Hematopoietic multipotent progenitor cell treated with erythropoietin and hydrocortisone succinate and interleukin-3 and kit ligand, for 4 days (in vitro differentiated cells): ENCODE results near the gene RBM24.
"Not testable (repeated sequence)": the region's sequence is repeated elsewhere in the genome, so short reads cannot be mapped to it uniquely, and the experiment has no call there.

Experiments used
- DNase-seq: peaks from one replicate; pipeline ENCODE4 v3.0.0-alpha.2; 2015

The RBM24 gene

DNA sequence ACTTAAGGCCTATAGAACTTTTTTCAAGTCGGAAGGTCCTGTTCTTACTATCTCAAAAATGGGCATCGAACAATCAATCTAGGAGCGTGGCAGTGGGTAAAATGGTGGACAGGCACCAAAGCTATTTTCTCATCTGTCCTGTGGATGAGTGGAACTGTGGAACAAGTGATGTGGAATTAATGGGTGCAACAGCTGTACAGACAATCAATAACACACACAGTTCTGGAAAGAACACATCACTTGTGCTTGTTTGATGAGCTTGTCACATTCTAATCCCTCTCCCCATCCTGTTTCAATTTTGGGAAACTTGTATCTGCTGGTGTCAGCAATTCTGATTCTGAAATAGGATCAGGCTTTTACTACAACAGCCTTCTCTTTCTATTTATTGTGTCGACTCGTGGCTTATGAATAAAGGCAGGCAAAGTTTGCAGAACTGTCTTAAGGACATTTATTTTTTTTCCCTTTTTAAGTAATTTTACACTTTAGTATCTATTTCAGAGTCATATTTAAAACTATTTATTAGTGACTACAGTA lies 11.5 kb downstream of the RBM24 start:
- DNase-seq, result no peak

DNA sequence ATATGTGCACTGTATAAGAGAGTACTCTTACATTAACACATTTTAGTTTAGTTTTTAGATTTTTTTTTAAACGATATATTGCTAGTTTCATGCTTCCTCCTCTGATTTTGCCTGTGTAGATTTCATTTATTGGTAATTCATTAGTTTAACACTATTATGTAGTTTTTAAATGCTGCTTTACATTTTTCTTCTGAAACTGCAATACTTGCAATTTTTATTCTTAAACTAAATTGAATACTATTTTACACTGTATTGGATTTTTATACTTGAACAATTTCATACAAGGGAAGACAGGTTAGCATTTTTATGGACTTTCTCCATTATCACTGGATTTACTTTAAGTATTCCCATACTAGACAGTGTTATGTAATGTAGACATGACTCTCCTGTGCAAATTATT lies 12.2 kb downstream of the RBM24 start:
- no peak for DNase-seq

DNA sequence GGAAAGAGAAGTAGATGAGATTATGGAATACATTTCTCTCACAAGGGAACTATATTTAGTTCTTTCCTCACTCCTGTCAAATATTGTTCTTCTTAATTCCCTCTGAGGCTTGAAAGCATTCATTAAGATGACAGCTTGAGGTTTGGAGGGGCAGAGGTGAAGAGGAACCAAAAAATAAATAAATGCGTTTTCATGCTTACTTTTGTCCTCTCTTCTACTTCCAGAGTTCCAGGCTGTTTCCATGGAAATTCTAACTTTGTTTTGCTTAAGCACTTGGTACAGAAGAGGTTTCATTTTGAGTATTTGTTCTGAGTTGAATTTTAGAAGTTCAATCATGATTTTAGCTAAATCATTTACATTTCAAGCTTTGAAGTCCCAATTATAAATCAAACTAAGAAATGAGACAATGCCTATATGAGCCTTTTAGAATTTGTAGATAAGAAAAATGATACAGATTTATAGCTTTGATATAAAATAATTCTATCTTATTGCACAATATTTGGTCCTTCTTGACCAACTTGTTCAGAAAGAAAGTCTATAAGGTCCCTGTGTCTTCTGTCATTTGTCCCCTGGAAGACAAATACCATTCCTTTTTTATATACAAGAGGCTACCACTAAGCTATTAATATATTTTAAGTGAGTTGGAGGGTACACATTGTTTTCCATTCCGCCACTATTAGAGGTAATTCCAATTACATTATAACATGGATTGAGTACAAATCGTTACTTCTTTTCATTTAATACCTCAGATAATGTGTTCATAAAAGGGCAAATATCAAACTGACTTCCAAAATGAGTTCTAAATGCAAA lies 16.3 kb downstream of the RBM24 start:
- DNase-seq, result no peak

DNA sequence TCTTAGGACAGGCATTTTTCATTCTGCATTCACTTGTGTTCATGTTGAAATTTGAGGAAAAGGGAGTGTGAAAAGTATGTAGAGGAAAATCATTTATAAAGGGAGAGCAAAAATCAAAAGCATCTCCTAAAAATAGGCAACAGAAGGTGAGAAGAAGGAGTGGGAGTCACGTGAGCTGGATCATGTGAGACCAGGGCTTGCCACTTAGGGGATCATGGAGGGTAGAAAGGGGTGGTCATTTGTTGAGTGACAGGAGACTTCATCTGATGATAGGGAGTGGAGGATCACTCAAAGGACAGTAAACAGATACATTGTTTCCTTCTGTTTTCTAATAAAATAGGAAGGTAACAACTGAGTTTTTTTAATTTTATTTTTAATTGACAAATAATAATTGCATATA lies 17.1 kb downstream of the RBM24 start:
- no peak for DNase-seq

DNA sequence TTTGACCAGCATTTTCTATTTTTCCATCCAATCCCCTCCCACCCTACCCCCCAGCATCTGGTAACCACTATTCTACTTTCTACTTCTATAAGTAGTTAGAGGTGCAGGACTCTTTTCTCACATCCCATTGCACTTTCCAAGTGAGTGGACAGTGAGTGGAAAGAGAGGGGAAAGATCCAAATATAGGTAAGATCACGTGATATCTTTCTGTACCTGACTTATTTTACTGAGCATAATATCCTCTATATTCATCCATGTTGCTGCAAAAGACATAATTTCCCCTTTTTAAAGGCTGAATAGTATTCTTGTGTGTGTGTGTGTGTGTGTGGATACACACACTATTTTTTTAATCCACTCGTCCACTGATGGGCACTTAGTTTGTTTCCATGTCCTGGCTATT lies 18.1 kb downstream of the RBM24 start:
- DNase-seq, result no peak

DNA sequence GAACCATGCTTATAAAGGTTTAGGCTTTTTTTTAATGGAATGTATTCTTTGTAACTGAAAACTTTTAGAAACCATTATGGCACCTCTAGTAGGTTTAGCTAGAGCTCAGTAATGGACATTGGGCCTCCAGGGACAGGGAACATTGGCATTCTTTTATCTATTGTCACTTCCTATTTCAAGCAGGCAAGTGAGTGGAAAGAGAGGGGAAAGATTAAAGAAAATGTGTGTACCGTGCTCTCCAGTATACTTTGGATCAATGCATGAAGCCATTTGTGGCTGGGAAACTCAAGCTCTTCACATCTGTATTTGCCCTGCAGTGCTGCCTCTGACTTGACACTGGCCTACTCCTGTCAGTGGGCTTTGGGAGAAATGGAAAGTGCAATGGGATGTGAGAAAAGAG lies 18.6 kb downstream of the RBM24 start:
- no peak for DNase-seq

DNA sequence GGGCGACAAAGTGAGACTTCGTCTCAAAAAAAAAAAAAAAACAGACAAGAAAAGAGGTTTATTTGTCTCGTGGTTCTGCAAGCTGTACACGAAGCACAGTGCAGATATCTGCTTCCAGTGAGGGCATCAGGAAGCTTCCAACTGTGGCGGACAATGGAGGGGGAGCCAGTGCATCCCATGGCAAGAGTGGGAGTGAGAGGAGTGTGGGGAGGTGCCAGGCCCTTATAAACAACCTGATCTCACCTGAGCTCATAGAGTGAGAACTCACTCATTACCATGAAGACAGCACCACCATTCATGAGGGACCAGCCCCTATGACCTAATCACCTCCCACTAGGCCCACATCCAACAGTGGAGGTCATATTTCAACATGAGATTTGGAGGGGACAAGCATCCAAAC lies 19.5 kb downstream of the RBM24 start:
- DNase-seq, result no peak

DNA sequence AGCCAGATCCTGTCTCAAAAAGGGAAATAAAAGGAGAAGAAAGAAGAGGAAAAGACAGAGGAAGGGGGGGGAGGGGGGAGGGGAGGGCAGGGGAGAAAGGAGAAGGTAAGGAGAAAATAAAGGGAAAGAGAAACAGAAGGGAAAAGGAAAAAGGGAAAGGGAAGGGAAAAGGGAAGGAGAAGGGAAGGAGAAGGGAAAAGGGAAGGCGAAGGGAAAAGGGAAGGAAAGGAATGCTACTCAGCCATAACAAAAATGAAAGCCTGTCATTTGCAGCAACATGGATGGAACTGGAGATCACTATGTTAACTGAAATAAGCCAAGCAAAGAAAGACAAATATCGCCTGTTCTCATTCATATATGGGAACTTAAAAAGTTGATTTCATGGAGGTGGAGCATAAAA lies 22.3 kb downstream of the RBM24 start:
- no peak for DNase-seq

DNA sequence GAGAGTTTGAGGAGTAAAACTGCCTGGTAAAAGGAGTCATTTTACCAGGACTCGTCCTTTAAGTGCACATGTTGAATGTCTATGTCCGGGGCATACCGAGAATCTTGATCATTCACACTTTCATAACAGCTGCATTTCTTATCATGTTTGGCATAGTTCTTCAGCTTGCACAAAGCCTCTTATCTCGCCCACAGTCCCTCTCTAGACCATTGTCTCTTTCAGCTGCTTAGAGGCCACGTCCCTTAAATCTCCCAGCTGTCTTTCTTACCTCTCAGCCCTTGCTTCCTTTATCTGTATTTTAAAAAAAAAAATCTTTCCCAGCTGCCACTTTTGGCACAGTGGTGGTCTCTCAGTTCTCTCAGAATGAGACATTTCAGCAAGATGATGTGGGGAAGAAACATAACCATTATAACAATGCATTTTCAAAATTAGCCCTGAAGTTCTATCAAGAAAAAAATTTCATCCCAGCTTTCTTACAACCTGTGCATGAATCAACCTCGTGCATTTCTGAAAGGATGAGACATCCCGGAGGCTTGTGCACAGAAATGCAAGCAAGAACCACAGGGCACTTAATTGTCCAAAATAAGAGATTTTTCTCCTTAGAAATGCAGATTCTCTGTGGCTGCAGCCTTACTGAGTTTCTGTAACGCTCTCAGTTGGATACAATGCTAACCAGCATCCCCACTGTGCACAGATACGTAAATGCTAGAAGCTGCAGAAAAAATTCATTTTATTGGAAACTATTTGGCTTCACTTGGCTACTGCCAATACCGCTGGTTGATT lies 24.2 kb downstream of the RBM24 start:
- peak; percentile 78 for DNase-seq

DNA sequence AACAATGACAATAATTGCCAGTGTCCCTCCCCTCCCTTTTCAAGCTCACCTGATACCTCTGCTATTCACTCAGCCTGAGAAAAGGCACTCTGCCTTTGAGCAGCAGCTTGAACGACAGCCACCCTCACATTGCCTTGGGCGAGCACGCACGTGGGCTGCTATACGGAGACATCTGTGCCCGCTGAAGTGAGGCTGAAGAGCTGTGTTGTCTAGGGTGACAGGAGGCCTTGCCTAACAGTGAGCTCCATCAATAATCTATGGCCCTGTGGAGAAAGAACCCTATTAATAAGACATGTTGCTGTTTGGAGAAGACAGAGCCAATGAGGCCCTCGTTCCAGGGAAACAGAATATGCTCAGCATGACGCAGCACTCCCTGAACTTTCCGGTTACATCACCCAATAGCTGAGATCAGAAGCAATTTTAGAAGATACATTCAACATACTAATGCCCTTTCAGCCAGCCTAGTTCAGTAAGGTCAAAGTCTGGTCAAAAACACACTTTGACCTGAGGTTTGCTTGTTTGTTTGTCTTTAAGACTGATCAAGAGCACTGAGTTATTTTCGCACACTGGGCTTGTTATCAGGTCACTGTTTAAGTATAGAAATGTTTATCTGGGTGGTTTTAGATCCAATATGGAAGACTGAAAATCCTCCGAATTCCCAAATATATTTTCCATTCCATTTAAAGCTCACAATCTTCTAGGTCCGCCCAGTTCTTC lies 30.6 kb downstream of the RBM24 start:
- no peak for DNase-seq

DNA sequence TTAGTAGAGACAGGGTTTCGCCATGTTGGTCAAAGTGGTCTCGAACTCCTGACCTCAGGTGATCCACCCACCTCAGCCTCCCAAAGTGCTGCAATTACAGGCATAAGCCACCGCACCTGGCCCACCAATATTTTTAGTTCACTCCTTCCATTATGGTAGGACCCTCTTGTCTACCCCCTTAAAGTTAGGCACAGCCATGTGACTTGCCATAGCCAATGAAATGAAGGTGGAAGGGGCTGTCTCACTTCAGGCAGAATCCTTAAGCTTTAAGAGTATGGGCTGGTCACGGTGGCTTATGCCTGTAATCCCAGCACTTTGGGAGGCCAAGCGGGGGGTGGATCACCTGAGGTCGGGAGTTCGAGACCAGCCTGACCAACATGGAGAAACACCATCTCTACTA lies 32.1 kb downstream of the RBM24 start:
- DNase-seq, result not testable (repeated sequence)

DNA sequence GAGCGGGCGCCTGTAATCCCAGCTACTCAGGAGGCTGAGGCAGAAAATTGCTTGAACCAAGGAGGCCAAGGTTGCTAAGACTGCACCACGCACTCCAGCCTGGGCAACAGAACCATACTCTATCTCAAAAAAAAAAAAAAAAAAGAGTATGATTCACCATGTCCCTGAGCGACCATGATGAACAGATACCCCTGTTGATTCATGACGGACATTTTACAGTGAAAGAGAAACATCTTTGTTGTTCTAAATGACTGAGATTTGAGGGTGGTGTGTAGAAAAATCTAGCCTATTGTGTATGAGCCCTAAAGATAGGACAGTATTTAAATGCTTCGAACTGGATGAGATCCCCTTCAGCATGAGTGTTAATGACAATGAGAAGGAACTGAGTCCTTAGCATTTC lies 32.8 kb downstream of the RBM24 start:
- no peak for DNase-seq

DNA sequence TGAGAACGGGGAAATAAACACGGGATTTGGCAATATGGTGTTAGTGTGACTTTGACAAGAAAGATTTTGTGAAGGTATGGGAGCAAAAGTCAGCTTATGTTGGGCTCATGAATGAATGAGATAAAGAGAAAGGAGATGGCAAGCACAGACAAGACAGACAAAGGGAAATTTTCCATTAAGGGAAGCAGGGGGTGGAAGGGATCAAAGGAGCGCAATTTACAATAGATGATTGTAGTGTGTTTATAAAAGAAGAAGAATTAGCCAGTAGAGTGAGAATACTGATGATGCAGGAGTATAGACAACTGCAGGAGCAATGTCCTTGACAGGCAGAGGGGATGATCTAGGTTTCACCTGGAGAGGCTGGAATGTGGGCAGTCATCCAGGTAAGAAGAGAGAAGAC lies 34.1 kb downstream of the RBM24 start:
- no peak for DNase-seq

DNA sequence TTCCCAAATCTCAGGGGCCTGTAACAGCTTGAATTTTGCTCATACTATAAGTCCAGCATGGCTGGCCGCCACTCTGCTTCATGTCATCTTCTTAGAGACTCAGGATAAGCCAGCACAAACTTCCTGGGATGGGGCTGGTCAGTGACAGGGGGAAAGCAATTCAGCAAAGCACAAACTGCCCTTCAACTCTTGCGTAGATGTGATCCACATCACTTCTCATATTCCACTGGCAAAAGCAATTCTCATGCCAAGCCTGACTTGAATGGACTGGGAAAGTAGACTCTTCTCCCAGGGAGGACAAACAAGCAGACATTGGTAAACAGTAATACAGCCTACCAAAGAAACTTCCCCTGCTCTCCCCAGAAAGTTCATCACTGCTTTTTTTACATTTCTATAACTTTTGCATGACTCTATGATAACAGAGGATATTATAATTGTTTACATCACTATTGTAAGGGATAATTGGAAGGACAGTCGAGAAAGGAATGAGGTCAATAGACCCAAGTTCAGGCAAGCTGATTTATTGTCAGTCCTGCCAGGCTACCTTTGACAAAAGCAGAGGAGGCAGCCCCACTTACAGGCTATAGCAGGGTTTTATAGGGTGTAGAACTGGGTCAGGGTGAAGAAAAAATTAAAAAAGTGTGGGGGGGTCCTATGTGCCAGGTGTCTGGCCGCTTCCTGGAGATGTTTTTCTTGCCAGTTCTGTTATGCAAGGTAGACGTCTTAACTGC lies 37.4 kb downstream of the RBM24 start:
- DNase-seq, result no peak

DNA sequence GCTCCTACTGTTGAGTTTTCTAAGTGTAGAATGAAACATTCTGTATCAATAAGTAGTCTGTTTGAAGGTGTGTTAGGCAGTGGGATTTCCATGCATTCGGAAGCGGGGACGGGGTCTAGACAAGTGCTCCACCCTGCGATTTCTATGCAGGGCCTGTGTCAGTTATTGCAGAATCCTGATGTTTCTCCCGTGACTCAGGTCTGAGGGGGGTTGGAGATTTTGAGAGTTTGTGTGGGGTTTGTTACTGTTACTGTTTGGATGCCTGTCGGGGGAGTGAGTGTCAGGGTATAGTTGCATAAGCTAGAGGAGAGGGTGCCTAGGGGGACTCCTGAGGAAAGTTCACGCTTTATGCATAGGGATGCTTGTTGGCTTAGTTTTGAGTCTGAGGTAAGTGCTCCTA lies 39.1 kb downstream of the RBM24 start:
- DNase-seq, result not testable (repeated sequence)

DNA sequence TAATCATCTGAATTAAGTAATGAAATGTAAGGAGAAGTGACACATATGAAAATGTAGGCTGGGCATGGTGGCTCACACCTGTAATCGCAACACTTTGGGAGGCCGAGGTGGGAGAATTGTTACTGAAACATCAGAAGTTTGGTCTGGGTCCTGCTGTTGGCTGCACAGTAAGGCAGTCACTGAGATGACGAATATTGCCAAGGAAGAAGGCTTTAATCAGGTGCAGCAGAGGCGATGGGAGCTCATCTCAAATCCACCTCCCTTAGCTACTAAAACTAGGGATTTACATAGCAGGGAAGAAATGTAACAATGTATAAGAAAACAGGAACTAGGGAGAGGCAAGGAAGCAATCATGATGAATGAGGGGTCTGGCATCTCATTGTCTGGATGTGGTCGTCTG lies 50.1 kb downstream of the RBM24 start:
- DNase-seq, result no peak

DNA sequence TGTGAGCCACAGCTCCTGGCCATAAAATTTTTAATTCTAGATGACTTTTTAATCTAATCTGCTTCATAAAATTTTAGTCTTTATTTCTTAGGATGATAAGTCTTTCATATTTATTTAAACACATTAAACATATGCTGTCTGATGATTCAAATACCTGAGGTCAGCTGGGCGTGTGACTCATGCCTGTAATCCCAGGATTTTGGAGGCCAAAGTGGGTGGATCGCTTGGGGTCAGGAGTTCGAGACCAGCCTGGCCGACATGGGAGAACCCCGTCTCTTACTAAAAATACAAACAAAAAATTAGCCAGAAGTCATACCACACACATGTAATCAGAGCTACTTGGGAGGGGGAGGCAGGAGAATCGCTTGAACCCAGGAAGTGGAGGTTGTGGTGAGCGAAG lies 53.1 kb downstream of the RBM24 start:
- no peak for DNase-seq

DNA sequence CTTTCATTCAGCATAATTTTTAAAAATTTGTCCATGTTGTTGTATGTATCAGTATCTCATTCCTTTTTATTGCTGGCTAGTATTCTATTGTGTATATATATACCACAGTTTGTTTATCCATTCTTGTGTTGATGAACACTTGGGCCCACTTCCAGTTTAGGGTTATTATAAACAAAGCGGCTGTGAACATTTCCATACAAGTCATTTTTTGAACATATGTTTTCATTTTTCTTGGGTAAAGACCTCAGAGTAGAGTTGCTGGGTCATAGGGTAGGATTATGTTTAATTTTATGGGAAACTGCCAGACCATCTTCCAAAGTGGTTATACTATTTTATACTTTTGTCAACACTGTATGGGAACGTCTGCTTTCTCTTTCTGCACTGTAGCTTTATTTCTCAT lies 55.3 kb downstream of the RBM24 start:
- no peak for DNase-seq

DNA sequence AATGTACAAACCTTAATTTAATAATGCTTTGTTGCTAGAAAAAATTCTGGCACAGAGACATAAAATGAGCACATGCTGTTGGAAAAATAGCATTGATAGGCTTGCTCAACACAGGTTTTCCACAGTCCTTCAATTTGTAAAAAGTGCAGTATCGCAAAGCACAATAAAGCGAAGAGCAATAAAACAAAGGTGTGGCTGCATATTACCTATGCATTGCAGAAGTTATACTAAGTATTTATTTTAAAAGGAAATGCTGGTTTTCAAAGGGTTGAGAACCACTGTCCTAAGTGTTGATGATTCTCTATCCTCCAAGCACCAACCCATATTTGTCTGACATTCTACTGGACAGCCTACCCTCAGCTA lies 58.1 kb downstream of the RBM24 start:
- no peak for DNase-seq

DNA sequence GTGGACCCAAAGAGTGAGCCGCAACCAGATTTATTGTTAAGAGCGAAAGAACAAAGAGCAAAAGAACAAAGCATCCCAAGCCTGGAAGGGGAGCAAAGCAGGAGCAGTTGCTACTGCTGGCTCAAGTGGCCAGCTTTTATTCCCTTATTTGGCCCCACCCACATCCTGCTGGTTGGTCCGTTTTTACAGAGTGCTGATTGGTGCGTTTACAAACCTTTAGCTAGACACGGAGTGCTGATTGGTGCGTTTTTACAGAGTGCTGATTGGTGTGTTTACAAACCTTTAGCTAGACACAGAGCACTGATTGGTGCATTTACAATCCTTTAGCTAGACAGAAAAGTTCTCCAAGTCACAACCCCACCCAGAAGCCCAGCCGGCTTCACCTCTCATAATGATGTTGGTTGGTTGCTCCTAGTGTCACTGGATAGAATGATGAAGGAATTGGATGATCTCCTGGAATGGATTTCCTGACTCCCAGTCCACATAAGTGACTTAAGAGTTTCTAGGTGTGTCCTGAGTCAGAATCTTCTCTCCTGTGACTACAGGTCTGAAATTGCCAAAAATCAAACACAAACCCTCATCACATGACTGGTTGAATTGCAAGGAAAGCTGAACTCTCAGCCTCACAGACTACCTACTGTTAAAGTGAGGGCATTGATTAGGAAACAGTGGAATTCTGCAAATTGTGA lies 60.1 kb downstream of the RBM24 start:
- no peak for DNase-seq

DNA sequence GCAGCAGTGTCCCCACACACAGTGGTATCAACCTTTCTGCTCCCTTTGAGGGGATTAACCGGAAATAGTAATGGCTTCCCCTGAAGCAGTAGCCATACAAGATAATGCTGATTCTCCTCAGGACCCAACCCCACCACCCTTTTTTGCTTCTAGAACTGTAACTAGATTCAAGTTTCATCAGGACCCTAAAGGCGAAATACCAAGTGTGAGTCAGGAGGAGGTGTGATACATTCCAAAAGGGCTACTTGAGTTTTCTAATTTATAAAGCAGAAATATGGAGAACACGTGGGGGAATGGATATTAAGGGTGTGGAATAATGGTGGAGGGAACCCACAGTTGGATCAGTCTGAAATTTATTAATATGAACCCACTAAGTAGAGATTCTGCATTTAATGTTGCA lies 60.7 kb downstream of the RBM24 start:
- no peak for DNase-seq

DNA sequence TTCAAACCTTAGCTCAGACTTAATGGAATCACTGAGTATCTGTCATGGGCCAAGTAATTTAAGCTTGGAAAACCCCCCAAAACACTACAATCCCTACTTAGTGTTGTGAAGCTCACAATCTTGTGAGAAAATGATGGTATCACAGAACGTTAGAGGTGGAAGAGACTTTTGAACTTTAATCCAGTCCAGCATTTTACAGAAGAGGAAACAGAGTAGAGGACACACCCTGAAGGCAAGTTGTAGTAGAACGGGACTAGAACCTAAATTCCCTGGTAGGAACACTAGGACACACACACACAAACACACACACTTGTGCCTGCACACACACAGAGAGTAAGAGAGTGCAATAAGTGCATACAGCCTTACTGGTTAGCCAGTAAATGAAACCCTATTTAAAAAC lies 62.1 kb downstream of the RBM24 start:
- DNase-seq, result no peak
